Mesenchymal stem cell (in vitro differentiated cells and primary cell): ENCODE measurements around the gene GADD45A.
"Not testable (repeated sequence)": the region's sequence is repeated elsewhere in the genome, so short reads cannot be mapped to it uniquely, and the experiment has no call there.

Source experiments
- DNase-seq: peaks from one replicate; pipeline ENCODE4 v3.0.0-alpha.2; 2013
- H2AFZ ChIP-seq: one replicate; pipeline ENCODE4 v1.6.1; 2013; ENCODE audit warnings: low read depth, mild to moderate bottlenecking, control low read depth, inconsistent platforms, low read length, moderate library complexity
- H2AK5ac ChIP-seq: 2 replicates; pipeline ENCODE4 v1.6.1; 2013; ENCODE audit warnings: low read length, moderate library complexity, mild to moderate bottlenecking, inconsistent platforms; ENCODE audit not compliant: severe bottlenecking
- H2BK120ac ChIP-seq: one replicate; pipeline ENCODE4 v1.6.1; 2013; ENCODE audit warnings: low read depth, mild to moderate bottlenecking, inconsistent platforms, low read length, moderate library complexity
- H2BK12ac ChIP-seq, 2 experiments: one replicate each; pipeline ENCODE4 v1.6.1; 2013; ENCODE audit warnings: inconsistent platforms in 2 of 2, low read length in 2 of 2, mild to moderate bottlenecking in 2 of 2, moderate library complexity in 2 of 2, control low read depth in 1 of 2
- H2BK15ac ChIP-seq: one replicate; pipeline ENCODE4 v1.6.1; 2013; ENCODE audit warnings: mild to moderate bottlenecking, low read depth, inconsistent platforms; ENCODE audit not compliant: poor library complexity, severe bottlenecking
- H2BK5ac ChIP-seq: 2 replicates; pipeline ENCODE4 v1.6.1; 2013; ENCODE audit warnings: low read depth, mild to moderate bottlenecking, low read length, control low read depth, inconsistent platforms; ENCODE audit not compliant: poor library complexity, severe bottlenecking
- H3K14ac ChIP-seq, 2 experiments: one replicate each; pipeline ENCODE4 v1.6.1; 2013; ENCODE audit warnings: inconsistent platforms in 2 of 2, low read length in 2 of 2, control low read depth in 1 of 2, mild to moderate bottlenecking in 1 of 2, moderate library complexity in 1 of 2
- H3K18ac ChIP-seq, 2 experiments: one replicate each; pipeline ENCODE4 v1.6.1; 2013; ENCODE audit warnings: inconsistent platforms in 2 of 2, low read length in 2 of 2, control low read depth in 1 of 2, low read depth in 1 of 2, mild to moderate bottlenecking in 1 of 2
- H3K23ac ChIP-seq, 2 experiments: one replicate each; pipeline ENCODE4 v1.6.1; 2013; ENCODE audit warnings: inconsistent platforms in 2 of 2, low read length in 2 of 2, mild to moderate bottlenecking in 2 of 2, moderate library complexity in 2 of 2, control low read depth in 1 of 2
- H3K27ac ChIP-seq: 2 replicates; pipeline ENCODE4 v1.5.1; 2013; ENCODE audit warnings: mild to moderate bottlenecking, moderate library complexity, low read length, control low read depth, inconsistent platforms; ENCODE audit not compliant: poor library complexity, severe bottlenecking
- H3K27me3 ChIP-seq, 2 experiments: 2 replicates each; pipeline versions ENCODE4 v1.6.1 to v1.7.0; 2013; ENCODE audit warnings: low read length in 2 of 2, mild to moderate bottlenecking in 2 of 2, moderate library complexity in 2 of 2, control low read depth in 1 of 2, inconsistent platforms in 1 of 2; ENCODE audit not compliant: control insufficient read depth in 1 of 2, insufficient read depth in 1 of 2
- H3K36me3 ChIP-seq, 2 experiments: 2 replicates each; pipeline versions ENCODE4 v1.6.1 to v1.7.0; 2013; ENCODE audit warnings: low read length in 2 of 2, control low read depth in 1 of 2, inconsistent platforms in 1 of 2, low read depth in 1 of 2, mild to moderate bottlenecking in 1 of 2; ENCODE audit not compliant: insufficient read depth in 2 of 2, control insufficient read depth in 1 of 2
- H3K4ac ChIP-seq, 2 experiments: one replicate each; pipeline ENCODE4 v1.6.1; 2013; ENCODE audit warnings: inconsistent platforms in 2 of 2, low read length in 2 of 2, mild to moderate bottlenecking in 2 of 2, moderate library complexity in 2 of 2, control low read depth in 1 of 2, low read depth in 1 of 2
- H3K4me1 ChIP-seq: 2 replicates; pipeline ENCODE4 v1.6.1; 2013; ENCODE audit warnings: low read depth, low read length, control low read depth; ENCODE audit not compliant: control insufficient read depth, insufficient read depth
- H3K4me2 ChIP-seq: 2 replicates; pipeline ENCODE4 v1.6.1; 2013; ENCODE audit warnings: low read length, mild to moderate bottlenecking, inconsistent platforms; ENCODE audit not compliant: poor library complexity, severe bottlenecking
- H3K4me3 ChIP-seq, 2 experiments: 2 replicates each; pipeline versions ENCODE4 v1.5.1 to v1.7.0; 2013; ENCODE audit warnings: low read length in 2 of 2, mild to moderate bottlenecking in 2 of 2, control low read depth in 1 of 2, low read depth in 1 of 2; ENCODE audit not compliant: insufficient read depth in 1 of 2
- H3K79me1 ChIP-seq: replicated peaks from 2 replicates; pipeline ENCODE4 v1.6.1; 2013; ENCODE audit warnings: mild to moderate bottlenecking, control low read depth, low read length, inconsistent platforms; ENCODE audit not compliant: poor library complexity, severe bottlenecking
- H3K9ac ChIP-seq: 2 replicates; pipeline ENCODE4 v1.7.0; 2013; ENCODE audit warnings: mild to moderate bottlenecking, low read length, moderate library complexity
- H3K9me3 ChIP-seq: 2 replicates; pipeline ENCODE4 v1.7.0; 2013; ENCODE audit warnings: mild to moderate bottlenecking, low read length; ENCODE audit not compliant: control insufficient read depth
- H4K8ac ChIP-seq: one replicate; pipeline ENCODE4 v1.6.1; 2013; ENCODE audit warnings: inconsistent platforms, mild to moderate bottlenecking, low read length, moderate library complexity
- H4K91ac ChIP-seq: one replicate; pipeline ENCODE4 v1.6.1; 2013; ENCODE audit warnings: mild to moderate bottlenecking, low read length, inconsistent platforms
- WGBS: methylation state at CpG from one replicate; pipeline ENCODE4 v1.1.7; 2013; ENCODE audit warnings: mixed read lengths; 5-methylcytosine and 5-hydroxymethylcytosine counted together

Gene GADD45A

GRCh38 chr1:67665307-67665706, 19.7 kb upstream of the GADD45A start:
- H2AK5ac ChIP-seq, H3K9ac ChIP-seq, H3K9me3 ChIP-seq, H3K27me3 ChIP-seq, H3K4me2 ChIP-seq, H2AFZ ChIP-seq, H3K36me3 ChIP-seq, H3K79me1 ChIP-seq, H3K18ac ChIP-seq, H3K23ac ChIP-seq, H2BK120ac ChIP-seq, H3K4ac ChIP-seq, H3K4me3 ChIP-seq, H3K27ac ChIP-seq, H4K8ac ChIP-seq, DNase-seq, H3K14ac ChIP-seq, H2BK15ac ChIP-seq, H2BK5ac ChIP-seq, H3K4me1 ChIP-seq, H2BK12ac ChIP-seq, H4K91ac ChIP-seq: not testable (repeated sequence)

GRCh38 chr1:67666636-67667035, 18.4 kb upstream of the GADD45A start:
- no peak overlapping the region for H3K9ac ChIP-seq
- H3K27me3 ChIP-seq, result no peaks in the 10 kb centered on the region
- H3K18ac ChIP-seq, result no peak overlapping the region
- H4K8ac ChIP-seq, result no peak overlapping the region
- H2BK5ac ChIP-seq, result no peak overlapping the region
- no peak overlapping the region for H3K14ac ChIP-seq
- no peak overlapping the region for H3K4me3 ChIP-seq
- H3K4me1 ChIP-seq, result no peaks in the 10 kb centered on the region
- H3K4ac ChIP-seq, result no peak overlapping the region
- H3K4me2 ChIP-seq, result no peak overlapping the region
- no peaks in the 10 kb centered on the region for H3K9me3 ChIP-seq
- H2BK120ac ChIP-seq, result no peak overlapping the region
- H3K79me1 ChIP-seq, result no peaks in the 10 kb centered on the region
- no peak overlapping the region for H3K27ac ChIP-seq
- no peak overlapping the region for H2AFZ ChIP-seq
- DNase-seq, result no peak
- no peak overlapping the region for H2AK5ac ChIP-seq
- no peak overlapping the region for H2BK15ac ChIP-seq
- H2BK12ac ChIP-seq, result no peak overlapping the region
- whole genome bisulfite sequencing, result 94% methylated on average over 5 of the region's 5 CpGs
- no peaks in the 10 kb centered on the region for H3K36me3 ChIP-seq
- no peak overlapping the region for H4K91ac ChIP-seq
- H3K23ac ChIP-seq, result no peak overlapping the region

- H3K4me1 ChIP-seq, result no peaks in the 10 kb centered on the region
- no peak overlapping the region for H2BK15ac ChIP-seq
- no peak overlapping the region for H3K18ac ChIP-seq
- H3K27ac ChIP-seq, result no peak overlapping the region
- no peaks in the 10 kb centered on the region for H3K36me3 ChIP-seq
- H3K4me3 ChIP-seq, result no peak overlapping the region
- H3K4ac ChIP-seq, result no peak overlapping the region
- no peak overlapping the region for H3K14ac ChIP-seq
- H3K27me3 ChIP-seq, result no peaks in the 10 kb centered on the region
- H3K9ac ChIP-seq, result no peak overlapping the region
- no peak overlapping the region for H2BK120ac ChIP-seq
- no peak overlapping the region for H4K8ac ChIP-seq
- no peak overlapping the region for H4K91ac ChIP-seq
- H2BK5ac ChIP-seq, result no peak overlapping the region
- no peaks in the 10 kb centered on the region for H3K79me1 ChIP-seq
- H3K4me2 ChIP-seq, result no peak overlapping the region
- H2AK5ac ChIP-seq, result no peak overlapping the region
- no peak overlapping the region for H3K23ac ChIP-seq
- WGBS, result 2% methylated on average over 1 of the region's 1 CpG
- H2AFZ ChIP-seq, result no peak overlapping the region
- no peaks in the 10 kb centered on the region for H3K9me3 ChIP-seq
- DNase-seq, result no peak
- no peak overlapping the region for H2BK12ac ChIP-seq
These were observed 16.3 kb upstream of the GADD45A start for GRCh38 chr1:67668660-67669059.

GRCh38 chr1:67672260-67672803, 12.7 kb upstream of the GADD45A start:
- Histone ChIP-seq H2BK5ac (no peak overlapping the region), H2BK15ac (no peak overlapping the region), H4K91ac (no peak overlapping the region), H2AFZ (no peak overlapping the region), H3K4me3 (no peak overlapping the region), H3K4me2 (no peak overlapping the region), H3K27ac (no peak overlapping the region), H3K4me1 (peaks cover 2% of the 10 kb centered on the region), H3K14ac (no peak overlapping the region), H2BK120ac (no peak overlapping the region), H3K18ac (no peak overlapping the region), H4K8ac (no peak overlapping the region), H2BK12ac (no peak overlapping the region), H3K79me1 (no peaks in the 10 kb centered on the region), H3K23ac (no peak overlapping the region), H3K9me3 (no peaks in the 10 kb centered on the region), H3K36me3 (no peaks in the 10 kb centered on the region), H2AK5ac (no peak overlapping the region), H3K27me3 (no peaks in the 10 kb centered on the region), H3K4ac (no peak overlapping the region), H3K9ac (no peak overlapping the region)
- peak; percentile 53 for DNase-seq
- WGBS, result no CpG with 5 or more reads among the region's 1 CpG
